GM19467 (cell line): ENCODE measurements around the gene THAP12.

Experiments
- ATAC-seq: cut with Tn5 transposase; IDR thresholded peaks from one replicate; pipeline ENCODE4 v1.9.1; 2021; ENCODE audit warnings: mild to moderate bottlenecking, moderate library complexity; ENCODE audit not compliant: unreplicated experiment

The THAP12 gene

GRCh38 chr11:76307978-76308747 lies 72.8 kb downstream of the THAP12 start:
- no peak for ATAC-seq

DNA sequence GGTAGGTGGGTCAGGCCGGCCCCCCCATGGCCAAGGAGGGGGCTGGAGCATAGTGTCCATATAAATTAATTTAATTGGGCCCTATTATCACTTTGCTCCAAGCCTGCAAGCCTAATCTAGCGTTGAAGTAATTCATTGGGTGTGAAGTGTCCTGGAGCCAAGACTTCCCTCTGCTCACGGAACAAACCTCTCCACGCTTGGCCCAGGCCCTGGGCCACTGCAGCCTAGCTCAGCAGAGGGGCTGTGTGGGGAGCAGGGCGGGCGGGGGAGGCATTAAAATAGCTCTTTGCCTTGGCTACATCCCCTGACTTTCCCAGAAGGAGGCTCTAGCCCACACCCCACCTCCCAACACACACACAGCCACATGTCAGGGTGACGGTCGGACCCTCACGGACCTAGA lies 73.5 kb downstream of the THAP12 start:
- ATAC-seq, result no peak

GRCh38 chr11:76303399-76303798 lies 77.5 kb downstream of the THAP12 start:
- no peak for ATAC-seq

DNA sequence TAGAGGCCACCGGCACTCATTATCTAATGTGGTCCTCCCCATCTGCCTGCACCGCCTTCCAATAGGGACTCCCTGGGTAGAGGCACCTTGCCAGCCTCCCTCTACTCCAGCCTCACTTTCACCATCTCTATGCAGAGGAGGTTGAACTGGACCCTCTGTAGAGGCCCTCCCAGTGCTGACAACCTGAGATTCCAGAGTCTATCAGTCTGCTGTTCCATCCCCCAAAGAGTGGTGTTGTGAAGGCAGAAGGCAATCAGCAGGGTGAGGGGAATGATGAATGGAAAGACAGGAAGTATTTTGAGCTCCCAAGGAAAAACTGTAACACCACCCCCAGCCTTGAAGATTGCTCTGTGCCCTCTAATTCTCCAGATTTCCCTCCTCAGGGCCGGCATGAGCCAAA lies 77.9 kb downstream of the THAP12 start:
- ATAC-seq, result no peak
